A673 (cell line): ENCODE data around the gene LTBP2.

ENCODE experiments used
- EZH2 ChIP-seq: fragments of 200-600 bp; sonication (generic); IDR thresholded peaks from 2 replicates; pipeline ENCODE4 v1.6.1; 2017; ENCODE audit warnings: borderline replicate concordance, low read depth, mild to moderate bottlenecking, mixed read lengths, antibody characterized with exemption, low read length; ENCODE audit not compliant: poor library complexity, severe bottlenecking
- TF ChIP-seq, protein P1 (sequence below): fragments of 300-800, 200-600 bp; sonication (generic); conservative IDR thresholded peaks from 2 replicates; pipeline ENCODE4 v1.5.1; 2017; ENCODE audit warnings: low read depth, mild to moderate bottlenecking, antibody characterized with exemption, low read length, moderate library complexity, mixed read lengths

DNA sequence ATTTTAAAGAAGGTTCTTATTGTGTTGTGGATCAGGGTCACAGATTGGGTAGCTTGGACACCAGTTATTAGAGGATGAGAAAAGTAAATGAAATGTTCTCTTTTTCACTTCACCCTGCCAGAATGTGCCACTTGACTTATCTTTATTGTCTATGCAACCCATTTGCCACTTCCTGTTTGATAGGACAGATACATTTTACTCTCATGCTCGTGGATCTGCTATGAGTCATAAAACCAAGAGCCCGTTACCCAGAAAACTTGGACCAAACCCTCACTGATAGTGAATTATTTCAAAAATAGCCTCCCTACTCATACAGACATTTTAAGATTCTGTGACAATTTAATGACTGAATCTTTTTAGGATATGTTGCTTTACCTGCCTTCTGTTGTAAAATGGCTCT lies 116.7 kb downstream of the LTBP2 start:
- TF ChIP-seq, protein P1, sequence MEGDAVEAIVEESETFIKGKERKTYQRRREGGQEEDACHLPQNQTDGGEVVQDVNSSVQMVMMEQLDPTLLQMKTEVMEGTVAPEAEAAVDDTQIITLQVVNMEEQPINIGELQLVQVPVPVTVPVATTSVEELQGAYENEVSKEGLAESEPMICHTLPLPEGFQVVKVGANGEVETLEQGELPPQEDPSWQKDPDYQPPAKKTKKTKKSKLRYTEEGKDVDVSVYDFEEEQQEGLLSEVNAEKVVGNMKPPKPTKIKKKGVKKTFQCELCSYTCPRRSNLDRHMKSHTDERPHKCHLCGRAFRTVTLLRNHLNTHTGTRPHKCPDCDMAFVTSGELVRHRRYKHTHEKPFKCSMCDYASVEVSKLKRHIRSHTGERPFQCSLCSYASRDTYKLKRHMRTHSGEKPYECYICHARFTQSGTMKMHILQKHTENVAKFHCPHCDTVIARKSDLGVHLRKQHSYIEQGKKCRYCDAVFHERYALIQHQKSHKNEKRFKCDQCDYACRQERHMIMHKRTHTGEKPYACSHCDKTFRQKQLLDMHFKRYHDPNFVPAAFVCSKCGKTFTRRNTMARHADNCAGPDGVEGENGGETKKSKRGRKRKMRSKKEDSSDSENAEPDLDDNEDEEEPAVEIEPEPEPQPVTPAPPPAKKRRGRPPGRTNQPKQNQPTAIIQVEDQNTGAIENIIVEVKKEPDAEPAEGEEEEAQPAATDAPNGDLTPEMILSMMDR: no peak
- no peak for TF ChIP-seq EZH2
